Mononuclear cell (primary cell): Measurements from ENCODE around the gene AGFG1. TPM values are rescaled to one million over a fixed set of nuclear protein-coding genes. Genes with fewer than 3 reads are reported as not detected.
"Not testable (repeated sequence)": the region's sequence is repeated elsewhere in the genome, so short reads cannot be mapped to it uniquely, and the experiment has no call there.

Experiments
- H3K27me3 ChIP-seq: 2 replicates; pipeline ENCODE4 v1.6.0; 2011; ENCODE audit warnings: low read length, control low read depth; ENCODE audit not compliant: insufficient read depth
- H3K4me1 ChIP-seq: 2 replicates; pipeline ENCODE4 v1.5.1; 2011; ENCODE audit warnings: mild to moderate bottlenecking, low read length, control low read depth; ENCODE audit not compliant: insufficient read depth
- H3K4me3 ChIP-seq: 2 replicates; pipeline ENCODE4 v1.5.1; 2011; ENCODE audit warnings: mild to moderate bottlenecking, low read length, moderate library complexity
- H3K9me3 ChIP-seq: 2 replicates; pipeline ENCODE4 v1.5.1; 2011; ENCODE audit warnings: low read depth, mild to moderate bottlenecking, control low read depth, low read length
- total RNA-seq: library from RNA; depleted of rRNA; stranded (reverse); fragments of >200 nt; gene quantifications from one replicate; pipeline ENCODE4 v1.2.3, GENCODE V29; 2012

Gene AGFG1
- total RNA-seq, 1 donor, result 86.6 TPM

- no peaks in the 10 kb centered on the region for H3K4me1 ChIP-seq
- no peak overlapping the region for H3K4me3 ChIP-seq
- no peaks in the 10 kb centered on the region for H3K9me3 ChIP-seq
- no peaks in the 10 kb centered on the region for H3K27me3 ChIP-seq
Measured at GRCh38 chr2:227578642-227579041, 106.7 kb downstream of the AGFG1 start.

- no peaks in the 10 kb centered on the region for H3K27me3 ChIP-seq
- no peaks in the 10 kb centered on the region for H3K4me1 ChIP-seq
- no peak overlapping the region for H3K4me3 ChIP-seq
- no peaks in the 10 kb centered on the region for H3K9me3 ChIP-seq
Measured at GRCh38 chr2:227579791-227580190, 107.8 kb downstream of the AGFG1 start.

GRCh38 chr2:227582369-227582768 is 110.4 kb downstream of the AGFG1 start:
- H3K4me3 ChIP-seq, result no peak overlapping the region
- H3K9me3 ChIP-seq, result no peaks in the 10 kb centered on the region
- H3K4me1 ChIP-seq, result no peaks in the 10 kb centered on the region
- no peaks in the 10 kb centered on the region for H3K27me3 ChIP-seq

GRCh38 chr2:227592694-227593387 is 120.9 kb downstream of the AGFG1 start:
- no peaks in the 10 kb centered on the region for H3K4me1 ChIP-seq

GRCh38 chr2:227595797-227596196 is 123.8 kb downstream of the AGFG1 start:
- H3K4me3 ChIP-seq, result no peak overlapping the region
- no peaks in the 10 kb centered on the region for H3K9me3 ChIP-seq
- H3K27me3 ChIP-seq, result peaks cover 12% of the 10 kb centered on the region
- no peaks in the 10 kb centered on the region for H3K4me1 ChIP-seq

More at GRCh38 chr2:227592694-227593387, 120.9 kb downstream of the AGFG1 start:
- Histone ChIP-seq H3K27me3 (peaks cover 21% of the 10 kb centered on the region), H3K4me3 (no peak overlapping the region), H3K9me3 (no peaks in the 10 kb centered on the region)

GRCh38 chr2:227597036-227597435 is 125.1 kb downstream of the AGFG1 start:
- no peak overlapping the region for H3K4me3 ChIP-seq
- no peaks in the 10 kb centered on the region for H3K4me1 ChIP-seq
- H3K27me3 ChIP-seq, result peaks cover 10% of the 10 kb centered on the region
- no peaks in the 10 kb centered on the region for H3K9me3 ChIP-seq

- H3K27me3 ChIP-seq, result peaks cover 10% of the 10 kb centered on the region
- H3K4me3 ChIP-seq, result no peak overlapping the region
- no peaks in the 10 kb centered on the region for H3K4me1 ChIP-seq
- no peaks in the 10 kb centered on the region for H3K9me3 ChIP-seq
Measured at GRCh38 chr2:227597998-227598397, 126.0 kb downstream of the AGFG1 start.

GRCh38 chr2:227598835-227599503 is 127.0 kb downstream of the AGFG1 start, which contains the start of gene SCYGR2:
TSS of gene SCYGR2 (plus strand) at chr2:227598893. CDS start at chr2:227598893, 0 bp downstream.
- not testable (repeated sequence) for H3K4me3 ChIP-seq, H3K4me1 ChIP-seq

GRCh38 chr2:227602358-227602757 is 130.4 kb downstream of the AGFG1 start:
- no peaks in the 10 kb centered on the region for H3K4me1 ChIP-seq
- no peaks in the 10 kb centered on the region for H3K9me3 ChIP-seq
- peaks cover 4% of the 10 kb centered on the region for H3K27me3 ChIP-seq
- H3K4me3 ChIP-seq, result no peak overlapping the region

More at GRCh38 chr2:227598835-227599503, 127.0 kb downstream of the AGFG1 start, which contains the start of gene SCYGR2:
- not testable (repeated sequence) for H3K9me3 ChIP-seq, H3K27me3 ChIP-seq

- Histone ChIP-seq H3K27me3 (peaks cover 13% of the 10 kb centered on the region), H3K4me1 (peaks cover 13% of the 10 kb centered on the region), H3K4me3 (no peak overlapping the region), H3K9me3 (no peaks in the 10 kb centered on the region)
Measured at GRCh38 chr2:227606476-227606875, 134.5 kb downstream of the AGFG1 start.

- peaks cover 16% of the 10 kb centered on the region for H3K27me3 ChIP-seq
- no peaks in the 10 kb centered on the region for H3K9me3 ChIP-seq
- H3K4me1 ChIP-seq, result peaks cover 13% of the 10 kb centered on the region
- no peak overlapping the region for H3K4me3 ChIP-seq
Measured at GRCh38 chr2:227607941-227608340, 136.0 kb downstream of the AGFG1 start.

- peaks cover 13% of the 10 kb centered on the region for H3K4me1 ChIP-seq
- peaks cover 18% of the 10 kb centered on the region for H3K27me3 ChIP-seq
- no peak overlapping the region for H3K4me3 ChIP-seq
- no peaks in the 10 kb centered on the region for H3K9me3 ChIP-seq
Measured at GRCh38 chr2:227608561-227609338, 136.8 kb downstream of the AGFG1 start.

- Histone ChIP-seq H3K4me3 (no peak overlapping the region), H3K27me3 (peaks cover 16% of the 10 kb centered on the region), H3K4me1 (peaks cover 13% of the 10 kb centered on the region), H3K9me3 (no peaks in the 10 kb centered on the region)
Measured at GRCh38 chr2:227610123-227610522, 138.2 kb downstream of the AGFG1 start.
